Nephron (organoid): Measurements from ENCODE around the gene RAB26.
A peak's percentile ranks its signal among the peaks of the same experiment; 100 is the strongest.

ENCODE experiments used
- H3K27ac Mint-ChIP-seq, 3 experiments: 2 replicates each; pipeline ENCODE4 v1.8.0; 2020; ENCODE audit warnings: mixed read lengths in 3 of 3, mild to moderate bottlenecking in 2 of 3, moderate library complexity in 1 of 3
- H3K27me3 Mint-ChIP-seq: 2 replicates; pipeline ENCODE4 v1.8.0; 2021; ENCODE audit warnings: low read depth, mild to moderate bottlenecking, moderate library complexity, mixed read lengths
- H3K36me3 Mint-ChIP-seq: 2 replicates; pipeline ENCODE4 v1.8.0; 2020; ENCODE audit warnings: low read depth, mixed read lengths
- H3K4me1 Mint-ChIP-seq: 2 replicates; pipeline ENCODE4 v1.8.0; 2020; ENCODE audit warnings: mixed read lengths
- H3K4me3 Mint-ChIP-seq, 3 experiments: 2 replicates each; pipeline ENCODE4 v1.8.0; 2020; ENCODE audit warnings: mild to moderate bottlenecking in 3 of 3, mixed read lengths in 3 of 3, moderate library complexity in 2 of 3
- H3K9me3 Mint-ChIP-seq: 2 replicates; pipeline ENCODE4 v1.8.0; 2020; ENCODE audit warnings: mixed read lengths
- CTCF ChIP-seq, 3 experiments: fragments of 200-600 bp; sonication (generic); IDR thresholded peaks; one replicate each; pipeline ENCODE4 v1.5.0; 2021; ENCODE audit warnings: antibody characterized with exemption in 3 of 3; ENCODE audit not compliant: unreplicated experiment in 3 of 3

Gene RAB26

DNA sequence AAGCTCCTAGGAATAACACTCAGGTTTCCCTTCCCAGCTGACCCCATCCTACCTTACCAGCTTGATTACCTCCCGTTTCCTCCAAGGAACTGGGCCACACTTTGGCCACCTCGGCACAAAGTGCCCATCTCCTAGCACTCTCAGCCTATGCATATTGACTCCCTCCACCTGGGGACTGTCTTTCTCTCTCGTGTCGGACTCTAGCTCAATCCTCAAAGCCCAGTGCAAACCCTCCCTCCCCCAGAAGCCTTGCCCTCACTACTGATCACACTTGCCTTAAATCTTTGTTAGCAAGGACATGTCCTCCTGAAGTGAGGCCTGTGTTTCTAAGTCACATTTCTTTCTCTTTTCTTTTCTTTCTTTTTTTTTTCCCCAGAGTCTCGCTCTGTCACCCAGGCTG, 2.6 kb upstream of the RAB26 start:
- H3K4me3 Mint-ChIP-seq: no peak overlapping the region
- TF ChIP-seq CTCF (IDR thresholded peaks at IDR 0.05; ENCODE audit: unreplicated experiment in 3 of 3): no peak
- peak overlapping the region in 2 of 3 experiments; percentile 21 to 34 for H3K27ac Mint-ChIP-seq
- peaks cover 10% of the 10 kb centered on the region for H3K4me1 Mint-ChIP-seq
- H3K36me3 Mint-ChIP-seq: no peaks in the 10 kb centered on the region
- H3K27me3 Mint-ChIP-seq: no peaks in the 10 kb centered on the region
- no peaks in the 10 kb centered on the region for H3K9me3 Mint-ChIP-seq

GRCh38 chr16:2147378-2147777, 1.0 kb upstream of the RAB26 start:
- Mint-ChIP-seq H3K27ac (peak overlapping the region in 1 of 3 experiments; percentile 40), H3K4me3 (peak overlapping the region; percentile 53 to 75 (median 73)), H3K9me3 (no peaks in the 10 kb centered on the region), H3K27me3 (no peaks in the 10 kb centered on the region), H3K36me3 (peaks cover 5% of the 10 kb centered on the region), H3K4me1 (peaks cover 17% of the 10 kb centered on the region)
- no peak for TF ChIP-seq CTCF (IDR thresholded peaks at IDR 0.05; ENCODE audit: unreplicated experiment in 3 of 3)

DNA sequence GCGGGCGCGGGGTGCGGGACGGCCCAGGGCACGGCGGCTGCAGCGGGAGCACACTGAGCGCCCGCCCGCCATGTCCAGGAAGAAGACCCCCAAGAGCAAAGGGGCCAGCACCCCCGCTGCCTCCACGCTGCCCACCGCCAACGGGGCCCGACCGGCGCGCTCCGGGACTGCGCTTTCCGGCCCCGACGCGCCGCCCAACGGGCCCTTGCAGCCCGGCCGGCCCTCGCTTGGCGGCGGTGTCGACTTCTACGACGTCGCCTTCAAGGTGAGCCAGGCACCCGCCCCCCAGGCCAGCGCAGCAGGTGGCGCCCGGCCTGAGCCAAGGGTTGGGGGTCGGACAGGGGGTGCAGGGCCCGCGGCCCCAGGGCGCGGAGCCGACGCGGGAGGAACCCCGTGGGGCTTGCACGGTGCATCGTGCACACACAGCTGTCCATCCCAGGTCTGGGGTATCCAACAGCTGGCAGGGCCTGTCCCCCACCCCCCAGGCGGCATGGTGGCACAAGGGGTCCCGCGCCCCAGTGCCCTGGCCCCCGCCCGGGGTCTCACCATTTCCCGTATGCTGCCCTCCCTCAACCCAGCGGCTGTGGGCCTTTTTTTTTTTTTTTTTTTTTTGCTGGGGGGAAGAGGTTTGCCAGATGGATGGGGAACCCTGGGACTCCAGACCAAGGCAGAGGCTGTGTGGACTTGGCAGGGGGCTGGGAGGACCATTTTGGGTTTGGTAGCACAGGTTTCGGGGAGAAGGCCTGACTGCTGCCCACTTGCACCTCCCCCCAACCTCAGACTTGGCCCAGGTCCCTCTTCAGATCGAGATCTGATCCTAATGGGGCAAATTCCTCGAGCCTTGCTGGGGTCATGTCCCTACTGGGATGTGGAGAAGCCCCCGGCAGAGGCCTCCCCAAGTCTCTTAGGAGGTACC, 547 bp downstream of the RAB26 start:
- Mint-ChIP-seq H3K4me1 (peaks cover 26% of the 10 kb centered on the region), H3K4me3 (peak overlapping the region; percentile 72 to 73 (median 73)), H3K9me3 (no peaks in the 10 kb centered on the region), H3K27ac (no peak overlapping the region), H3K27me3 (no peaks in the 10 kb centered on the region), H3K36me3 (peaks cover 5% of the 10 kb centered on the region)
- TF ChIP-seq CTCF (IDR thresholded peaks at IDR 0.05; ENCODE audit: unreplicated experiment in 3 of 3): no peak

DNA sequence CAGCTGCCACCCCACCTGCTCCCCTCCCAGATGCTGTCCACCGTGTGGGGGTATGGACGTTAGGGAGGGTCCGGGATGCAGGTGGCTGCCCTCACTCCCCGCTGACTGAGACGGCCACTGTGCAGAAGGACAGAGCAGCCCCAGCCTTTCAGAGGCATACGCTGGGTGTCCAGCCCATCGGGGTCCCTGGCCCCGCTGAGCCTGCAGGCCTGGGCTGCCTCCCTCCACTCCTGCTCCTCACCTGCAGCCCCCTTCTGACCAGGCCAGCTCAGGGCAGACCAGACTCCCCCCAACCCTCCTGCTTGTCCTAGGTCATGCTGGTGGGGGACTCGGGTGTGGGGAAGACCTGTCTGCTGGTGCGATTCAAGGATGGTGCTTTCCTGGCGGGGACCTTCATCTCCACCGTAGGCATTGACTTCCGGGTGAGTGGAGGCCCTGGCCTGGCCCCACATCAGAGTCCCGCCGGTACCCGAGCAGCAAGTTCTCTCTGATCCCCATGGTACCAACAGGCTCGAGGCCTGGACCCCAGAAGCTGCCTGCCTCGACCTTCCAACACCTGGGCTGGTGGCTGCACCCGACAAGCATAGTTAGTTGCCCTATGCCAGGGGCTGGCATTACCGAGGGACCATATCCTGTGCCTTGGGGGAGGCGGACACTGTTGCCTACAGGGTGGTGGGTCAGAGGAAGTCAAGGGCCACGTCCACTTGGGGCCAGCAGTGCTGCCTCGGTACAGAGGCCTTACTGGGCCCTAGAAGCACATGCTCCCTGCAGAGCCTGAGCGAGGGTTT, 1.4 kb downstream of the RAB26 start:
- TF ChIP-seq CTCF (IDR thresholded peaks at IDR 0.05; ENCODE audit: unreplicated experiment in 3 of 3): no peak
- Mint-ChIP-seq H3K4me3 (peak overlapping the region; percentile 72 to 73 (median 73)), H3K9me3 (no peaks in the 10 kb centered on the region), H3K27me3 (no peaks in the 10 kb centered on the region), H3K4me1 (peaks cover 26% of the 10 kb centered on the region), H3K27ac (no peak overlapping the region), H3K36me3 (peaks cover 5% of the 10 kb centered on the region)

DNA sequence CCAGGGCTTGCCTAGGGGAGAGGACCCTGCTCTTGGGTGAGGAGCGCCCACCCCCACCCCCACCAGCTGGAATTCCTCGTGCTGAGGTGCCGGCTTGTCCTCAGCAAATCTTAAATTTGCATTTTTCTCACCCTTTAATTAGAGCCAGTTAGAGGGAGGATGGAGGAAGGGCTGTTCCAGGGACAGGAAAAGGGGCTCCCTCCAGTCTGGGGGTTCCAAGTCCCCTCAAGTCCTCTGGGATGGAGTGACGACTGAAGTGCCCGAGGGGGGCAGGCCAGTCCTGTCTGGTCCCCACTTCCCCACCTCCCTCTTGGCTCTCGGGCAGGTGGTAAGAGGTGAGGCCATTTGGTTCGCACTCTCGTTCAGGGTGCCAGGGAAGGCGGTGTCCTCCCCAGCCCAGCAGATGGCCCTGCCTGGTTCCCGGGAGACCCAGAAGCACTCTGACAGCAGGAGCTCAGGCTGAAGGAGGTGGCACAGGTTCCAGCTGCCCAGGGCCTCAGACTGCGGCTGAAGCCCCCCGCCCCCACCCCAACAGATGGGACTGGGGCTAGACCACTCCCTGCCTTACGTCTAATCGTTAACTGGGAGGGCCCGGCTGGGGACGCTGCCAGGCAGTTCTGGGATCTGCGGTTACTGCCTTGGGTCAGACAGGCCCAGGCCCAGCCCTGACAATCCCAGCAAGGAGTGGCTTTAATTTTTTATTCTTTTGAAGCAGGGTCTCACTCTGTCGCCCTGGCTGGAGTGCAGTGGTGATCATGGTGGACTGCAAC, 2.2 kb downstream of the RAB26 start:
- TF ChIP-seq CTCF (IDR thresholded peaks at IDR 0.05; ENCODE audit: unreplicated experiment in 3 of 3): no peak
- Mint-ChIP-seq H3K36me3 (peaks cover 5% of the 10 kb centered on the region), H3K4me1 (peaks cover 32% of the 10 kb centered on the region), H3K27ac (no peak overlapping the region), H3K9me3 (no peaks in the 10 kb centered on the region), H3K27me3 (no peaks in the 10 kb centered on the region), H3K4me3 (peak overlapping the region; percentile 73 to 84 (median 78))
